GM12873 (cell line): ENCODE data around the gene CAMKMT.

Source experiments
- TF ChIP-seq, protein P1 (sequence below): IDR thresholded peaks from 2 replicates; pipeline ENCODE4 v1.5.1; 2012; ENCODE audit warnings: low read depth, mild to moderate bottlenecking, moderate library complexity, low read length, control low read depth; ENCODE audit not compliant: insufficient read depth; ENCODE audit errors: missing control alignments

Gene CAMKMT

GRCh38 chr2:44771522-44771921, 409.8 kb downstream of the CAMKMT start:
- TF ChIP-seq, protein P1, sequence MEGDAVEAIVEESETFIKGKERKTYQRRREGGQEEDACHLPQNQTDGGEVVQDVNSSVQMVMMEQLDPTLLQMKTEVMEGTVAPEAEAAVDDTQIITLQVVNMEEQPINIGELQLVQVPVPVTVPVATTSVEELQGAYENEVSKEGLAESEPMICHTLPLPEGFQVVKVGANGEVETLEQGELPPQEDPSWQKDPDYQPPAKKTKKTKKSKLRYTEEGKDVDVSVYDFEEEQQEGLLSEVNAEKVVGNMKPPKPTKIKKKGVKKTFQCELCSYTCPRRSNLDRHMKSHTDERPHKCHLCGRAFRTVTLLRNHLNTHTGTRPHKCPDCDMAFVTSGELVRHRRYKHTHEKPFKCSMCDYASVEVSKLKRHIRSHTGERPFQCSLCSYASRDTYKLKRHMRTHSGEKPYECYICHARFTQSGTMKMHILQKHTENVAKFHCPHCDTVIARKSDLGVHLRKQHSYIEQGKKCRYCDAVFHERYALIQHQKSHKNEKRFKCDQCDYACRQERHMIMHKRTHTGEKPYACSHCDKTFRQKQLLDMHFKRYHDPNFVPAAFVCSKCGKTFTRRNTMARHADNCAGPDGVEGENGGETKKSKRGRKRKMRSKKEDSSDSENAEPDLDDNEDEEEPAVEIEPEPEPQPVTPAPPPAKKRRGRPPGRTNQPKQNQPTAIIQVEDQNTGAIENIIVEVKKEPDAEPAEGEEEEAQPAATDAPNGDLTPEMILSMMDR, result no peak

DNA sequence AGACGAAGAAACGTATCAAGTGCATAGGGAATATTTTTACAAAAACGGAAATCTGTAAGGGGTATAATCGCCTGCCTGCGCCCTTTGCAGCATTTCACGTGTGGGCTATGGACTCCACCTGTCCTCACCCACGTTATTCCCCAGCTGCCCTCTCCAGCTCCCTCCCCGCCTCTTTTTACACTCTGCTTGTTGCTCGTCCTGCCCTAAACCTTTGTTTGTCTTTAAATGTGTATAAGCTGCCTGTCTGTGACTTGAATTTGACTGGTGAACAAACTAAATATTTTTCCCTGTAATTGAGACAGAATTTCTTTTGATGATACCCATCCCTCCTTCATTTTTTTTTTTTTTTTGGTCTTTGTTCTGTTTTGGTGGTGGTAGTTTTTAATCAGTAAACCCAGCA, 410.4 kb downstream of the CAMKMT start:
- TF ChIP-seq, protein P1, result no peak

GRCh38 chr2:44772669-44773378, 411.1 kb downstream of the CAMKMT start:
- TF ChIP-seq, protein P1, result no peak

- TF ChIP-seq, protein P1, result no peak
Observed at GRCh38 chr2:44774826-44775492, 413.2 kb downstream of the CAMKMT start.

- TF ChIP-seq, protein P1, result no peak
Observed at GRCh38 chr2:44777036-44777435, 415.3 kb downstream of the CAMKMT start.

- TF ChIP-seq, protein P1, result no peak
Observed at GRCh38 chr2:44777537-44777936, 415.8 kb downstream of the CAMKMT start.

GRCh38 chr2:44778221-44778654, 416.5 kb downstream of the CAMKMT start:
- TF ChIP-seq, protein P1, result no peak
